NOMO-1 treated with dmso at 0.1 percent for 144 hours (cell line): ENCODE measurements around the gene GALNT9.
"Not testable (repeated sequence)": the region's sequence is repeated elsewhere in the genome, so short reads cannot be mapped to it uniquely, and the experiment has no call there.

Experiments
- DNase-seq: peaks from one replicate; lab custom pipeline; 2025; ENCODE audit not compliant: unreplicated experiment; lab: John Stamatoyannopoulos, UW

GALNT9 gene

GRCh38 chr12:132202929-132203721 is 126.3 kb downstream of the GALNT9 start:
- no peak for DNase-seq

DNA sequence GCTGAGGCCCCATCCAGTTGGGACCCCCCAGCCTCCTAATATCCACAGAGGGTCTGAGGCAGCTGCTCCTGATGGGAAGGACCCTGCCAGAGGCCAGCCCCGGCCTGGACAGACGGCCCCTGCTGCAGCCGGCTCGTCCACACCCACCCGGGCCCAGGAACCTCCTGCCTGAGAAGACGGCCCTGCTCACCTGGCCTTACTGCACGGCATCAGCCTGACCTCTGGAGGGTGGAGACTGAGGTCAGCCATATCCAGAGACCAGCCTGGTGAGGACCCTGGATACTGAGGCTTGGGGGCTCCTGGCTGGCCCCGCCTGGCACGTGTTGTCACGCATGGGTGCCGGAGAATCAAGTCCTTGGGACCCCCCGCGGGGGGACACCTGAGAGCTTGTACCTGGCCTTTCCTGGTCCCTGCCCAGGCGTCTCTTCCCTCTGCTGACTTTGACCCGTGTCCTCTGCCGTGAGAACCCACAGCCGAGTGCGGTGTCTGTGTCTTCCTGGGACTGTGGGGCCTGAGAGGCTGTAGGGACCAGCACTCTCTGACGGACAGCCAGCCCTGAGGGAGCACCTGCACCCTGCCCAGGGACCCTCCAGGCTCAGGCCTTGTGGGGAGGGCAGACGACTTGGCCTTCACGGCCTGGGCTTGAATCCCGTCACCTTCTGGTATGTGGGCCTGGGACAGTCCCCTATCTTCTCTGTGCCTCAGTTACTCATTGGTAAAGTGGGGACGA is 127.8 kb downstream of the GALNT9 start:
- DNase-seq, result no peak

- DNase-seq, result no peak
These were observed 128.6 kb downstream of the GALNT9 start for GRCh38 chr12:132200800-132201199.

DNA sequence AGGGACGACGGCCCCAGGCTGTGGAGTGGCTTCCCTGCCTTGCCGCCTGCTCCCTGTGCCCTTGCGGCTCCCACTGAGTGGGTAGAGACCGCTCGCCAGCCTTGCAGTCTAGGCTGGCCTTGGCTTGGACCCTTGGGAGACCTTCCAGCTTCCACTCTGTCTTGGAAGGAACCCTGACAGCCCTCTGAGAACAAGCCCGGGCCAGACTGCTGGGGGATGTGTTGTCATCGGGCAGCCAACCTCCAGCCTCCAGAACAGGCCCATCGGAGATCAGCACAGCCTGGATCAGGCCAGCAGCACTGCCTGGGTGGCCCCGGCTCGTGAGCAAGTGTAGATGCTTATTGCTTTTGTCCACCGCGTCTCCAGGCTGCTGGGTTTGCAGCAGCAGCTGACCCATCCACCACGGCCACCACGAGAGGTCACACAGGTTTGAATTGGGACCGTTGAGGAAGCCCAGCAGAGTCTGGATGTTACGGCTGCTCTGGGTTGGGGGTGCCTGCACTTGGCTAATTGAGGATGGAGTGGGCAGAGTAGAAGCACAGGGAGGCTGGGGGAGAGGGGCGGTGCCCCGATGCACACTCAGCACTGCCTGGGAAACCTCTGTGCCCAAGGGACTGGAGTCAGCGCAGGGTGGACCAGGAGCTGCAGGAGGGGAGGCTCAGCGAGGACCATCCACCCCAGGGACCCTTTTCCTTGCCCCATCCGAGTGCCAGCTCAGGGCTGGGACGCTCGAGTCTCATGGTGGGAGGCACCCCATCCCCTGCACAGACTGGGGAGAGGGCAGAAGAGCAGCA is 129.7 kb downstream of the GALNT9 start:
- no peak for DNase-seq

DNA sequence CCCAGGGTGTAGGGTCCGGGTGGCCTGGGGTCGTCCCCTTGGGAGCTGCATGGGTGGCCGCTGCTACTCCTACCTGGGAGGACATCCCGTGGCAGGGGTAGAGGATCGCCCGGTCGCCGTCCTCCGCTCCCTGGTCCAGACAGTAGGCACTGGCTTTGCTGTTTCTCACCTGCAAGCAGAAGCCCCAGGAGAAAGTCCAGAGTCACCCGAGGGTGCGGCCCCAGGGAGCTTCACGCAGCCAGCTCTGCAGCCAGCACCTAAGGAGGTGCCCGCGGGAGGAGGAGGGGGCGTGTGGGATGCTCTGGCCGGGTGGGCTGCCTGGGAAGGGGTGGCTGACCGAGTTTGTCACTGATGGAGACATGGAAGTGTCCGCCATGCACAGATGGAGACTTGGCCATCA is 130.3 kb downstream of the GALNT9 start:
- no peak for DNase-seq

- no peak for DNase-seq
These were observed 131.6 kb downstream of the GALNT9 start for GRCh38 chr12:132197581-132198354.

- no peak for DNase-seq
These were observed 132.5 kb downstream of the GALNT9 start for GRCh38 chr12:132196873-132197390.

DNA sequence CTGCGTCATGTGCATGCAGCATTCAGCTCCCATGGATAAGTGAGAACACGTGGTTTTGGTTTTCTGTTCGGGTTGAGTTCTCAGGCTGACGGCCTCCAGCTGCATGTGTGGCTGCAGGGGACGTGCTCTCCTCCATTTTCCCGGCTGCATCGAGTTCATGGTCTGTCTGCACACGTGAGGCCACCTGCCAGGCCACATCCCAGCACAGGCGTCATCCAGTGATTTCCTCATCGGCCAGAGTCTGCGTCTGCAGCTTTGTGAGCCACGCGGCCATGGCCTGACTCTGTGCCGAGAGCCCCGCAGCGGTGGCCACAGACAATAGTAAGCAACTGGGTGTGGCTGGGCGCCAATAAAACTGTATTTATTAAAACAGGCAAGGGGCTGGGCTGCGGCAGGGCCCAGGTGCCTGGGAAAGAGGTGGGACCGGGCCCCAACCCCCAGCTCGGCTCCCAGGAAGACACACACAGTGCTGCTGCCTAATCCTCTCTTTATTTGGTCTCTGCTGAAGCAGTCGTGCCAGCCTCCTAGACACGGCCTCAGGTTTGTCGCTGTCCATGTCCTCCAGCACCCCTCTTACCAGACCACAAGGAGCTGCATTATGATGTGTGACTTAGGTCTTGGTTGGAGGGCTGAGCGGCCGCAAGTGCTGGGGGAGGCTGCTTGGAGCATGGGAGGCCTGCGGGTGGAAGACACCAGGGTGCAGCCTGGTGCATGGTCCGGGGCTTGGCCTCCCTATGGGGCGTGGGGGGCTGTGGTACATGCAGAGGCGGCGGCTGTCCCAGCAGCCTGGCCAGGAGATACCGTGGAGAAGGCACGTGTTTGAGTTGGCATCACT is 133.1 kb downstream of the GALNT9 start:
- no peak for DNase-seq

DNA sequence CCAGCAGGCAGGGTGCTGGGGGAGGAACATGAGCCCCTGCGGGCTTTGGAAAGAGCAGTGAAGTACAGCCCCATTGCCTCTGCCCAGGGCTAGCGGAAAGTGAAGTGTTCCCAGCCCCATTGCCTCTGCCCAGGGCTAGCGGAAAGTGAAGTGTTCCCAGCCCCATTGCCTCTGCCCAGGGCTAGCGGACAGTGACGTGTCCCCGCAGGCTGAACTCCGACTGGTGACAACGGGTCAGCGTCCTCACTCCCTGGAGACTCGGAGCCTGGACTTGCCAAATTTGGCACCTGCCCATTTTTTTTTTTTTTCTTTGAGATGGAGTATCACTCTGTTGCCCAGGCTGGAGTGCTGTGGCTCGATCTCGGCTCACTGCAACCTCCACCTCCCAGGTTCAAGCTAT is 134.1 kb downstream of the GALNT9 start:
- DNase-seq, result not testable (repeated sequence)

GRCh38 chr12:132194556-132194955 is 134.8 kb downstream of the GALNT9 start:
- no peak for DNase-seq

GRCh38 chr12:132194056-132194455 is 135.3 kb downstream of the GALNT9 start:
- no peak for DNase-seq

- no peak for DNase-seq
These were observed 137.5 kb downstream of the GALNT9 start for GRCh38 chr12:132191715-132192553.

DNA sequence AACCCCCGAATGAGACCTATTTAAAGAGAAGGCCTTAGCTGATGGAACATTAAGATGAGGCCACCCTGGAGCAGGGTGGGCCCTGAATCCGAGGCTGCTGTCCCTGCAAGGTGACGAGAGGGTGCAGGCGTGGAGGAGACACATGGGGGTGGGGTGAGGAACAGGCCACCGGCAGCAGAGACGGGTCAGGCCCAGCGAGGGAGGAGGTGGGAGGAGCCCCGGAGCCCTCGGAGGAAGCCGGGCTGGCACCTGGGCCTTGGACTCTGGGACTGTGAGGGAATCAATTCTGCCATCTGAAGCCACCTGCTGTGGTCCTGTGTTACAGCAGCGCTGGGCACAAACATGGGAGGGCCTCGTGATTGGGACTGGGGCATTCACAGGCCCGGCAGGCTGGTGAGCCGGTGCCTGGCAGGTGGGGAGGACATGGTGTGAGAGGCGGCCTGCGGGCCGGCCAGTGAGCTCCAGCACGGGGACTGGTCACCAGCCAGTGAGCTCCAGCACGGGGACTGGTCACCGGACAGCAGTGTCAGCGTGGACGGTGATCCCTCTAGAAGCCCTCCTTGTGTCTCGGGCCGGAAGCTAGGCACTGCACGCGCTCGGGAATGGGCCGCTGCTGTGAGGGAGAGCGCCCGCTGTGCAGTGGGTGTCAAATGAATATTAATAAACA is 138.4 kb downstream of the GALNT9 start:
- no peak for DNase-seq

GRCh38 chr12:132190012-132190755 is 139.2 kb downstream of the GALNT9 start:
- DNase-seq, result no peak

DNA sequence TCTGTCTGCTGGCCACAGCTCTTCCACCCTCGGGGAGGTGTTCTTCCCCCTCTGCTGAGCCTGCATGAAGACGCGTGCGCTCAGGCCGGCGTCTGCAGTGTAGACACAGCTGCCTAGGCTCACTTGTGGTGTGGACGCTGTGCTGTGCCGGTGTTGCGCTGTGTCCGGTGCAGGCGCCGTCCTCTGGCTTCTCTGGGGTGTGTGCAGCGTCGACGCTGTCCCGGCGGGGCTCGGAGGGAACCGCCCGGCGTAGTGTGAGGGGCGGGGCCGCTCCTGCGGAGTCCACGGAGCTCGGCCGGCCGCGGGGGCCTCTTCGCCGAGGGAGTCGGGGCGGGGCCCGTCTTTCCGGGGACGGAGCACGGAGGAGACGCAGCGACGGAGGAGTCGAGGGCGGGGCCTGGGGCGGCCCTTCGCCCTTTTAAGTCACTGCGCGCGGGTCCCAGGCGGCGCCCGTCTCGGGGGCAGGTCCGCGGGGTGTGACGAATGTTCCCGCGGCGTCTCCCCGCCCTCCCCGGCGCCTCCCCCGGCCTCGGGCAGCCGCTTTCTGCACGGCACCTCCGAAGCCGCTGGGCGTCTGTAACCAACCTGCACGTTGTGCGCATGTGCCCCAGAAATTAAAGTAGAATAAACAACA is 139.9 kb downstream of the GALNT9 start:
- DNase-seq, result peak; percentile 89

DNA sequence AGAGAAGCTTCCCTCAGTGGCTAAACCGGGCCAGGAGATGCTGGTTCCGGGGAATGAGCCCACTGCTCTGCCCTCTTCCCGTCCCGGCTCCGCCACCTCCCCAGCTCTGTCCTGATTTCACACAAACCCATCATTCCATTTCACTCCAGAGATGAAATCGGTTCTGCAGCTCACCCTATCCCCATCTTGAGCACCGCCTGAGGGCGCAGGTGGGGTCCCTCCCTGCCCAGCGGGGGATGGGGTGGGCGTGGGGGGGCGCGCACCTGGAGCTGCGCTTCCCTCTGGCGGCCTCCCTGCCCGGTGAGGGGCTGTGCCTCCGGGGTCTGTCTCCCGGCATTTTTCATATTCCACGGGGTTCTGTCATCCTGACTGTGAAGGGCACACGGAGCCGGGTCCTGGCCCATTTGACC is 140.5 kb downstream of the GALNT9 start:
- DNase-seq, result no peak

DNA sequence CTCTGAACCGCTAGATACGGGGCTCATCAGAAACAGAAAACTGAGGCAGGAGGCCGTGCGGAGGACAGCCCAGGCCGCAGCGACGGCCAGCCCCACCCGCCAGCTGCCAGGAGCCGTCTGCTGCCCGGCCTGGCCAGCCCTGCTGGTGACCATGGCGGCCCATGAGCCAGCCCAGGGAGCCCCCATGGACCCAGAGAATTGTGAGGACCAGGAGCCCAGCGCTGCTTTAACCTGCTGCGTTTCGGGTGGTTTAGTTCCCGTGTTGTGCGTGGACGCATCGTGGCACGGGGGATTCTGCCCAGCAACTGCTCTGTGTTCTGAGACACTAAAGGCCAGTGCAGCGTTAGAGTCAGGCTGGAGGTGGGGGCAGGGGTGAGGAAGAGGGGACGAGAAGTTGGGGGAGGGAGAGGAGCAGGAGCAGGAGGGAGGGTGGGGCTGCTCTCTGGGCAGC is 140.9 kb downstream of the GALNT9 start:
- DNase-seq, result no peak
